ENCODE results near the gene BMPR2. TPM values are rescaled to one million over a fixed set of nuclear protein-coding genes. Genes with fewer than 3 reads are reported as not detected.
"Not testable (repeated sequence)": the region's sequence is repeated elsewhere in the genome, so short reads cannot be mapped to it uniquely, and the experiment has no call there.

Gene BMPR2
- total RNA-seq, 4 donors from 2014 or later = 37.8 to 53.3 (median 51.2) TPM

GRCh38 chr2:202491514-202491913, 115.4 kb downstream of the BMPR2 start:
- Histone ChIP-seq H3K9me3 (no peaks in the 10 kb centered on the region), H3K36me3 (peaks cover 0 to 7% (median 0%) of the 10 kb centered on the region in 3 donors), H3K27ac (no peak overlapping the region), H3K27me3 (no peaks in the 10 kb centered on the region), H3K4me1 (peaks cover 0 to 25% (median 10%) of the 10 kb centered on the region in 4 donors), H3K4me3 (no peak overlapping the region)
- WGBS, 2 donors = 93 to 99% methylated on average over 4 of the region's 4 CpGs
- DNase-seq (ENCODE audit: low spot score in 2 of 2) = no peak
- TF ChIP-seq EP300 (IDR thresholded peaks at IDR 0.05) (no peak), POLR2A (IDR thresholded peaks at IDR 0.05) (no peak), CTCF (IDR thresholded peaks at IDR 0.05) (no peak)

- H3K27me3 ChIP-seq = no peaks in the 10 kb centered on the region
- H3K27ac ChIP-seq = no peak overlapping the region
- peaks cover 0 to 25% (median 10%) of the 10 kb centered on the region in 4 donors for H3K4me1 ChIP-seq
- H3K9me3 ChIP-seq = no peaks in the 10 kb centered on the region
- WGBS, 2 donors = 54 to 71% methylated on average over 13 of the region's 13 CpGs
- peaks cover 0 to 17% (median 0%) of the 10 kb centered on the region in 3 donors for H3K36me3 ChIP-seq
- H3K4me3 ChIP-seq = no peak overlapping the region
- TF ChIP-seq CTCF (IDR thresholded peaks at IDR 0.05) (no peak), EP300 (IDR thresholded peaks at IDR 0.05) (no peak), POLR2A (IDR thresholded peaks at IDR 0.05) (no peak)
- no peak for DNase-seq (ENCODE audit: low spot score in 2 of 2)
These were observed 118.4 kb downstream of the BMPR2 start for GRCh38 chr2:202494300-202495229.

- no peaks in the 10 kb centered on the region for H3K27me3 ChIP-seq
These were observed 119.1 kb downstream of the BMPR2 start for GRCh38 chr2:202495230-202495604.

GRCh38 chr2:202496835-202497472, 120.8 kb downstream of the BMPR2 start:
- H3K4me3 ChIP-seq; DNase-seq (ENCODE audit: low spot score in 2 of 2); H3K27ac ChIP-seq; H3K27me3 ChIP-seq; H3K9me3 ChIP-seq; H3K36me3 ChIP-seq: not testable (repeated sequence)
- peaks cover 0 to 25% (median 10%) of the 10 kb centered on the region in 4 donors for H3K4me1 ChIP-seq
- 97% methylated on average over 32 to 36 of the region's 38 CpGs for WGBS, 2 donors

More at GRCh38 chr2:202495230-202495604, 119.1 kb downstream of the BMPR2 start:
- no peak overlapping the region for H3K27ac ChIP-seq
- WGBS, 2 donors = 95 to 97% methylated on average over 23 of the region's 23 CpGs
- H3K4me3 ChIP-seq = no peak overlapping the region
- no peaks in the 10 kb centered on the region for H3K9me3 ChIP-seq
- DNase-seq (ENCODE audit: low spot score in 2 of 2) = no peak
- peaks cover 0 to 11% (median 0%) of the 10 kb centered on the region in 3 donors for H3K36me3 ChIP-seq
- TF ChIP-seq CTCF (IDR thresholded peaks at IDR 0.05) = no peak
- TF ChIP-seq POLR2A (IDR thresholded peaks at IDR 0.05) = no peak
- TF ChIP-seq EP300 (IDR thresholded peaks at IDR 0.05) = no peak
- H3K4me1 ChIP-seq = peaks cover 0 to 25% (median 10%) of the 10 kb centered on the region in 4 donors

DNA sequence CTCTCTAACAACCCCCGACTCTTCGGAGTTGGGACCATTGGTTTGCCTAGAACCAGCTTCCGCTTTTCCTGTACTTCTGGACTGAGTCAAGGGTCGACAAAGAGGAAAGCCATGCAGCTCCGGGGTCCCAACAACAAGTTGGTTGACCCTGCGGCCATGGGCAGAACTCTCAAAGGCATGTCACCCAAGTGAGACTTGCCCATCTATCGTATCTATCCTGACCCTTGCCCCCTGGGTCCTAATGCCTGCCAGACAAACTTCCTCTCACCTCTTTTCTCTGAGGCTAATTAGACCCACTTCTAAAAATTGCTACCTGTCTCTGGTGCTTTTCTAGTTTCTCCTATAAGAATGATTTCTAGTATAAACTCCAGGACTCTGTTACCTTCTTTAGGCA, 121.3 kb downstream of the BMPR2 start:
- not testable (repeated sequence) for DNase-seq (ENCODE audit: low spot score in 2 of 2); H3K4me3 ChIP-seq; H3K27ac ChIP-seq; H3K9me3 ChIP-seq; H3K27me3 ChIP-seq
- WGBS, 2 donors = 86% methylated on average over 7 of the region's 7 CpGs
- Histone ChIP-seq H3K36me3 (peaks cover 0 to 11% (median 0%) of the 10 kb centered on the region in 3 donors), H3K4me1 (peaks cover 0 to 25% (median 10%) of the 10 kb centered on the region in 4 donors)

DNA sequence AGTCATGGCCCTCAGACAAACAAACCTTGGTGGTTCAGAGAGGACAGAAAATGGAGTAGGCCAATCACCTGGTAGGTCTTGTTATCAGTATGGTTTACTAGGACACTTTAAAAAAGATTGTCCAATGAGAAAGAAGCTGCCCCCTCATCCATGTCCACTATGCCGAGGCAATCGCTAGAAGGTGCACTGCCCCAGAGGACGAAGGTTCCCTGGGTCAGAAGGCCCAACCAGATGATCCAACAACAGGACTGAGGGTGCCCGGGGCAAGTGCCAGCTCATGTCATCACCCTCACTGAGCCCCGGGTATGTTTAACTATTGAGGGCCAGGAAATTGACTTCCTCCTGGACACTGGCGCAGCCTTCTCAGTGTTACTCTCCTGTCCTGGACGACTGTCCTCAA, 123.7 kb downstream of the BMPR2 start:
- not testable (repeated sequence) for H3K27me3 ChIP-seq; H3K27ac ChIP-seq; H3K4me3 ChIP-seq; H3K9me3 ChIP-seq; DNase-seq (ENCODE audit: low spot score in 2 of 2); H3K4me1 ChIP-seq
- H3K36me3 ChIP-seq = peaks cover 0 to 34% (median 0%) of the 10 kb centered on the region in 3 donors
- WGBS, 2 donors = 84 to 93% methylated on average over 5 to 7 of the region's 7 CpGs

GRCh38 chr2:202503276-202503675, 127.1 kb downstream of the BMPR2 start:
- H3K36me3 ChIP-seq = peaks cover 0 to 27% (median 0%) of the 10 kb centered on the region in 3 donors
- not testable (repeated sequence) for H3K4me3 ChIP-seq; H3K27ac ChIP-seq; H3K9me3 ChIP-seq; H3K27me3 ChIP-seq; DNase-seq (ENCODE audit: low spot score in 2 of 2); H3K4me1 ChIP-seq
- 93 to 100% methylated on average over 2 to 17 of the region's 21 CpGs for WGBS, 2 donors
